MM.1S (cell line): ENCODE results near the gene NBAS.

ENCODE experiments used
- DNase-seq: peaks from one replicate; pipeline ENCODE4 v3.0.0-alpha.2; 2015
- H2AFZ ChIP-seq: fragments of 300-600 bp; sonication (generic); 2 replicates; pipeline ENCODE4 v1.6.0; 2016; ENCODE audit warnings: antibody characterized with exemption, low read length
- H3F3A ChIP-seq: fragments of 300-600 bp; sonication (generic); 2 replicates; pipeline ENCODE4 v1.6.1; 2016; ENCODE audit warnings: mild to moderate bottlenecking, antibody characterized with exemption, low read length, moderate library complexity, mixed read lengths; ENCODE audit not compliant: insufficient read depth
- H3K27ac ChIP-seq: fragments of 300-600 bp; sonication (generic); 2 replicates; pipeline ENCODE4 v1.5.1; 2016; ENCODE audit warnings: mild to moderate bottlenecking, low read length
- H3K27me3 ChIP-seq: fragments of 300-600 bp; sonication (generic); replicated peaks from 2 replicates; pipeline ENCODE4 v1.6.0; 2016; ENCODE audit warnings: low read length; ENCODE audit not compliant: insufficient read depth
- H3K36me3 ChIP-seq: fragments of 300-600 bp; sonication (generic); replicated peaks from 2 replicates; pipeline ENCODE4 v1.6.1; 2016; ENCODE audit warnings: mild to moderate bottlenecking, low read length, mixed read lengths; ENCODE audit not compliant: insufficient read depth
- H3K4me1 ChIP-seq: fragments of 300-600 bp; sonication (generic); 2 replicates; pipeline ENCODE4 v1.6.1; 2016; ENCODE audit warnings: low read length, mixed read lengths
- H3K4me2 ChIP-seq: fragments of 300-600 bp; sonication (generic); 2 replicates; pipeline ENCODE4 v1.6.0; 2016; ENCODE audit warnings: low read depth, low read length
- H3K4me3 ChIP-seq: fragments of 300-600 bp; sonication (generic); 2 replicates; pipeline ENCODE4 v1.5.1; 2016; ENCODE audit warnings: low read length, mixed read lengths
- H3K79me2 ChIP-seq: fragments of 300-600 bp; sonication (generic); 2 replicates; pipeline ENCODE4 v1.6.1; 2016; ENCODE audit warnings: mixed run types, low read length, mixed read lengths
- H3K9ac ChIP-seq: fragments of 300-600 bp; sonication (generic); 2 replicates; pipeline ENCODE4 v1.6.1; 2016; ENCODE audit warnings: low read length, mixed read lengths
- H3K9me2 ChIP-seq: fragments of 300-600 bp; sonication (generic); replicated peaks from 2 replicates; pipeline ENCODE4 v1.6.1; 2016; ENCODE audit warnings: mild to moderate bottlenecking, low read length, mixed read lengths; ENCODE audit not compliant: insufficient read depth
- H3K9me3 ChIP-seq: fragments of 300-600 bp; sonication (generic); replicated peaks from 2 replicates; pipeline ENCODE4 v1.6.1; 2016; ENCODE audit warnings: mild to moderate bottlenecking, low read length, mixed read lengths; ENCODE audit not compliant: insufficient read depth
- H4K20me1 ChIP-seq: fragments of 300-600 bp; sonication (generic); 2 replicates; pipeline ENCODE4 v1.6.1; 2016; ENCODE audit warnings: mild to moderate bottlenecking, low read length, moderate library complexity, mixed read lengths; ENCODE audit not compliant: insufficient read depth
- CTCF ChIP-seq: fragments of 300-600 bp; sonication (generic); IDR thresholded peaks from 2 replicates; pipeline ENCODE4 v1.5.1; 2016; ENCODE audit warnings: antibody characterized with exemption, low read length, mixed read lengths
- EZH2 ChIP-seq: fragments of 300-600 bp; sonication (generic); optimal IDR thresholded peaks from 2 replicates; pipeline ENCODE3; 2017; ENCODE audit warnings: low read depth, mild to moderate bottlenecking, antibody characterized with exemption, low read length, mixed read lengths
- EZH2phosphoT487 ChIP-seq: fragments of 300-600 bp; sonication (generic); IDR thresholded peaks from 2 replicates; pipeline ENCODE4 v1.6.1; 2018; ENCODE audit warnings: antibody characterized with exemption, low read length

The NBAS gene

GRCh38 chr2:15560988-15561573, at the start of gene NBAS:
Gene NBAS (minus strand): TSS chr2:15561334. CDS start chr2:15561304, 30 bp downstream.
- Histone ChIP-seq H3K79me2 (peaks cover 38% of the 10 kb centered on the region), H3K9me2 (no peaks in the 10 kb centered on the region), H3K27ac (peak within 1 kb of the TSS; percentile 8; the same call in 1 of the 2 replicates)

GRCh38 chr2:15610430-15610952, 49.4 kb upstream of the NBAS start:
- Histone ChIP-seq H3K4me2 (no peak overlapping the region), H3K36me3 (peaks cover 3% of the 10 kb centered on the region; the same call in 1 of the 2 replicates)

More at GRCh38 chr2:15560988-15561573, at the start of gene NBAS:
- Histone ChIP-seq H3F3A (no peaks in the 10 kb centered on the region), H3K9me3 (no peaks in the 10 kb centered on the region), H2AFZ (peak within 1 kb of the TSS; percentile 96), H3K4me2 (peak within 1 kb of the TSS; percentile 90), H3K36me3 (no peaks in the 10 kb centered on the region; the same call in 1 of the 2 replicates), H3K9ac (peak within 1 kb of the TSS; percentile 75), H3K4me1 (peaks cover 7% of the 10 kb centered on the region; the same call in 1 of the 2 replicates), H4K20me1 (no peaks in the 10 kb centered on the region), H3K27me3 (no peaks in the 10 kb centered on the region), H3K4me3 (peak within 1 kb of the TSS; percentile 96)
- no peak for TF ChIP-seq CTCF
- no peak for TF ChIP-seq EZH2phosphoT487
- TF ChIP-seq EZH2: no peak
- DNase-seq: peak; percentile 82

GRCh38 chr2:15609341-15610042, 48.4 kb upstream of the NBAS start:
- Histone ChIP-seq H2AFZ (no peak overlapping the region), H3K36me3 (peaks cover 11% of the 10 kb centered on the region; the same call in 1 of the 2 replicates)
- TF ChIP-seq EZH2 (no peak), CTCF (no peak), EZH2phosphoT487 (no peak)

More at GRCh38 chr2:15610430-15610952, 49.4 kb upstream of the NBAS start:
- Histone ChIP-seq H3K79me2 (no peaks in the 10 kb centered on the region), H3K27ac (no peak overlapping the region), H3K27me3 (no peaks in the 10 kb centered on the region), H3K9ac (no peak overlapping the region), H2AFZ (no peak overlapping the region), H3K9me2 (no peaks in the 10 kb centered on the region), H3F3A (peaks cover 4% of the 10 kb centered on the region; the same call in 1 of the 2 replicates), H3K4me3 (no peak overlapping the region), H3K4me1 (no peaks in the 10 kb centered on the region), H3K9me3 (no peaks in the 10 kb centered on the region), H4K20me1 (no peaks in the 10 kb centered on the region)
- TF ChIP-seq EZH2phosphoT487 (no peak), CTCF (no peak), EZH2 (no peak)
- DNase-seq: no peak

More at GRCh38 chr2:15609341-15610042, 48.4 kb upstream of the NBAS start:
- H3K4me2 ChIP-seq: no peak overlapping the region
- H4K20me1 ChIP-seq: no peaks in the 10 kb centered on the region
- no peaks in the 10 kb centered on the region for H3K27me3 ChIP-seq
- H3K4me3 ChIP-seq: no peak overlapping the region
- H3K9me2 ChIP-seq: no peaks in the 10 kb centered on the region
- H3K27ac ChIP-seq: no peak overlapping the region
- DNase-seq: no peak
- no peaks in the 10 kb centered on the region for H3K79me2 ChIP-seq
- H3K4me1 ChIP-seq: no peaks in the 10 kb centered on the region
- no peaks in the 10 kb centered on the region for H3K9me3 ChIP-seq
- no peak overlapping the region for H3K9ac ChIP-seq
- H3F3A ChIP-seq: peaks cover 3% of the 10 kb centered on the region; the same call in 1 of the 2 replicates
